Liver (tissue), 9 donors: ENCODE data around the gene ZNF775. TPM values are rescaled to one million over a fixed set of nuclear protein-coding genes. Genes with fewer than 3 reads are reported as not detected.

ENCODE experiments used
- DNase-seq: peaks from one replicate; pipeline ENCODE4 v3.0.0-alpha.2; 2017; ENCODE audit warnings: low spot score
- H3K27ac ChIP-seq, 2 donors: one replicate each; pipeline ENCODE4 v1.7.0; 2013; ENCODE audit warnings: inconsistent platforms in 2 of 2, low read length in 2 of 2, control low read depth in 1 of 2, low read depth in 1 of 2, mild to moderate bottlenecking in 1 of 2
- H3K27me3 ChIP-seq, 4 donors: one replicate each; pipeline versions ENCODE4 v1.6.1 to v1.7.0; 2013; ENCODE audit warnings: low read length in 3 of 4, inconsistent platforms in 1 of 4, mild to moderate bottlenecking in 1 of 4, moderate library complexity in 1 of 4; ENCODE audit not compliant: control insufficient read depth in 4 of 4, insufficient read depth in 4 of 4
- H3K36me3 ChIP-seq, 4 donors: one replicate each; pipeline versions ENCODE4 v1.6.1 to v1.7.0; 2013; ENCODE audit warnings: low read length in 3 of 4, mild to moderate bottlenecking in 3 of 4, low read depth in 1 of 4, moderate library complexity in 1 of 4; ENCODE audit not compliant: control insufficient read depth in 4 of 4, insufficient read depth in 3 of 4
- H3K4me1 ChIP-seq, 4 donors: one replicate each; pipeline versions ENCODE4 v1.6.1 to v1.7.0; 2013; ENCODE audit warnings: low read length in 3 of 4, mild to moderate bottlenecking in 3 of 4, moderate library complexity in 1 of 4; ENCODE audit not compliant: control insufficient read depth in 4 of 4, insufficient read depth in 4 of 4
- H3K4me3 ChIP-seq, 3 donors: one replicate each; pipeline versions ENCODE4 v1.6.1 to v1.7.0; 2013; ENCODE audit warnings: low read length in 3 of 3, control low read depth in 1 of 3, low read depth in 1 of 3, mild to moderate bottlenecking in 1 of 3
- H3K9ac ChIP-seq, 2 donors: one replicate each; pipeline ENCODE4 v1.7.0; 2013; ENCODE audit warnings: low read length in 2 of 2, mild to moderate bottlenecking in 2 of 2, moderate library complexity in 2 of 2, control low read depth in 1 of 2, low read depth in 1 of 2
- H3K9me3 ChIP-seq, 4 donors: one replicate each; pipeline versions ENCODE4 v1.6.1 to v1.7.0; 2013; ENCODE audit warnings: low read length in 3 of 4; ENCODE audit not compliant: control insufficient read depth in 4 of 4
- FOXA2 ChIP-seq: IDR thresholded peaks from 2 replicates; pipeline ENCODE4 v1.6.1; 2016; ENCODE audit warnings: antibody characterized with exemption
- HNF4A ChIP-seq, 2 donors: conservative IDR thresholded peaks; 2 replicates each; pipeline ENCODE4 v1.6.1; 2016; ENCODE audit warnings: antibody characterized with exemption in 2 of 2, mild to moderate bottlenecking in 2 of 2
- HNF4G ChIP-seq: IDR thresholded peaks from 2 replicates; pipeline ENCODE4 v1.6.1; 2016; ENCODE audit warnings: antibody characterized with exemption
- JUND ChIP-seq, 2 donors: IDR thresholded peaks; 2 replicates each; pipeline ENCODE4 v1.6.1; 2016; ENCODE audit warnings: antibody characterized with exemption in 2 of 2
- NR2F2 ChIP-seq: IDR thresholded peaks from 2 replicates; pipeline ENCODE4 v1.6.1; 2016; ENCODE audit warnings: antibody characterized with exemption
- RAD21 ChIP-seq, 2 donors: IDR thresholded peaks; 2 replicates each; pipeline ENCODE4 v1.6.1; 2016; ENCODE audit warnings: antibody characterized with exemption in 2 of 2, mild to moderate bottlenecking in 2 of 2
- RXRA ChIP-seq, 2 donors: IDR thresholded peaks; 2 replicates each; pipeline ENCODE4 v1.6.1; 2017 to 2018; ENCODE audit warnings: antibody characterized with exemption in 2 of 2, mild to moderate bottlenecking in 1 of 2
- SP1 ChIP-seq: IDR thresholded peaks from 2 replicates; pipeline ENCODE4 v1.6.1; 2018; ENCODE audit warnings: antibody characterized with exemption, mild to moderate bottlenecking
- YY1 ChIP-seq: IDR thresholded peaks from 2 replicates; pipeline ENCODE4 v1.6.1; 2016; ENCODE audit warnings: antibody characterized with exemption, mild to moderate bottlenecking
- WGBS: extraction: QIAGEN DNeasy Blood & Tissue Kit; methylation state at CpG from one replicate; pipeline ENCODE4 v1.1.7; 2013; 5-methylcytosine and 5-hydroxymethylcytosine counted together
- polyA plus RNA-seq, 2 donors: library from polyadenylated mRNA; stranded (reverse) in 1 of 2; unstranded in 1 of 2; fragments of 200-250 nt in 1 of 2; fragments of >200 nt in 1 of 2; fragmentation: Nextera tagmentation in 1 of 2; extraction: Ambion mirVana in 1 of 2; gene quantifications; one replicate each; pipeline versions ENCODE4 v1.2.1 to v1.2.3, GENCODE V29; 2013 to 2015
- total RNA-seq, 2 donors: library from RNA; depleted of rRNA; stranded (reverse); fragments of >200 nt; gene quantifications; one replicate each; pipeline ENCODE4 v1.2.3, GENCODE V29; 2014
- TF ChIP-seq, protein P1 (sequence below): IDR thresholded peaks from 2 replicates; pipeline ENCODE4 v1.6.1; 2016; ENCODE audit warnings: antibody characterized with exemption
- TF ChIP-seq, protein P2 (sequence below): fragments of 150-350 bp; IDR thresholded peaks from 2 replicates; pipeline ENCODE4 v1.5.1; 2017; ENCODE audit warnings: improper control_type of control experiment, low read depth, low read length; ENCODE audit not compliant: missing input control
- donor health status: healthy.
- donor health status: healthy.
- donor health status: healthy.
- donor health status: healthy.
- donor health status: healthy.

The ZNF775 gene
- total and polyA plus RNA-seq, 4 donors: 0.08 to 3.1 (median 0.52) TPM

DNA sequence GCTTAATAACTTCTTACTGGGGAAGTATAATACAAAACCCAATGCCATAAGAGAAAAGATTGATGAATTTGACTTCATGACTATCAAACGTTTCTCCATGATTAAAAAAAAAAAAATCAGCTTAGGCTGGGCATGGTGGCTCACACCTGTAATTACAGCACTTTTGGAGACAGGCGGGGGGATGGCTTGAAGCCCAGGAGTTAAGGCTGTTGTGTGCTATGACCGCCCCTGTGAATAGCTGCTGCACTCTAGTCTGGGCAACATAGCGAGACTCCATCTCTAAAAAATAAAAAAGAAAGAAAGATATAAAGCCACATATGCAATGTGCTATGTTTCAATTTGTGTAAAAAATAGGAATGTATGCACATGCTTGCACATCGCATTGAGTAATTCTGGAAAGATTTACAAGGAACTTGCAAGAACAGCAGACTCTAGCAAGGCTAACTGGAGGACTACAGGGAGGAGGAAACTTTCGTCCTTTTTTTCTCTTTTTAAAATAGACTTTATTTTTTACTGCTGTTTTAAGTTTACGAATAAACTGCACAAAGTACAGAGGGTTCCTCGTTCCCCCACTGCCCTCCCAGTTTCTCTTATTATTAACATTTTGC lies 27.4 kb upstream of the ZNF775 start (continued):
- TF ChIP-seq, protein P1, sequence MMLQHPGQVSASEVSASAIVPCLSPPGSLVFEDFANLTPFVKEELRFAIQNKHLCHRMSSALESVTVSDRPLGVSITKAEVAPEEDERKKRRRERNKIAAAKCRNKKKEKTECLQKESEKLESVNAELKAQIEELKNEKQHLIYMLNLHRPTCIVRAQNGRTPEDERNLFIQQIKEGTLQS: no peak
- TF ChIP-seq HNF4G (no peak), RXRA (IDR thresholded peaks at IDR 0.05) (no peak), YY1 (no peak), SP1 (no peak), FOXA2 (no peak), RAD21 (IDR thresholded peaks at IDR 0.05) (no peak)
- TF ChIP-seq, protein P2, sequence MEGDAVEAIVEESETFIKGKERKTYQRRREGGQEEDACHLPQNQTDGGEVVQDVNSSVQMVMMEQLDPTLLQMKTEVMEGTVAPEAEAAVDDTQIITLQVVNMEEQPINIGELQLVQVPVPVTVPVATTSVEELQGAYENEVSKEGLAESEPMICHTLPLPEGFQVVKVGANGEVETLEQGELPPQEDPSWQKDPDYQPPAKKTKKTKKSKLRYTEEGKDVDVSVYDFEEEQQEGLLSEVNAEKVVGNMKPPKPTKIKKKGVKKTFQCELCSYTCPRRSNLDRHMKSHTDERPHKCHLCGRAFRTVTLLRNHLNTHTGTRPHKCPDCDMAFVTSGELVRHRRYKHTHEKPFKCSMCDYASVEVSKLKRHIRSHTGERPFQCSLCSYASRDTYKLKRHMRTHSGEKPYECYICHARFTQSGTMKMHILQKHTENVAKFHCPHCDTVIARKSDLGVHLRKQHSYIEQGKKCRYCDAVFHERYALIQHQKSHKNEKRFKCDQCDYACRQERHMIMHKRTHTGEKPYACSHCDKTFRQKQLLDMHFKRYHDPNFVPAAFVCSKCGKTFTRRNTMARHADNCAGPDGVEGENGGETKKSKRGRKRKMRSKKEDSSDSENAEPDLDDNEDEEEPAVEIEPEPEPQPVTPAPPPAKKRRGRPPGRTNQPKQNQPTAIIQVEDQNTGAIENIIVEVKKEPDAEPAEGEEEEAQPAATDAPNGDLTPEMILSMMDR: no peak

DNA sequence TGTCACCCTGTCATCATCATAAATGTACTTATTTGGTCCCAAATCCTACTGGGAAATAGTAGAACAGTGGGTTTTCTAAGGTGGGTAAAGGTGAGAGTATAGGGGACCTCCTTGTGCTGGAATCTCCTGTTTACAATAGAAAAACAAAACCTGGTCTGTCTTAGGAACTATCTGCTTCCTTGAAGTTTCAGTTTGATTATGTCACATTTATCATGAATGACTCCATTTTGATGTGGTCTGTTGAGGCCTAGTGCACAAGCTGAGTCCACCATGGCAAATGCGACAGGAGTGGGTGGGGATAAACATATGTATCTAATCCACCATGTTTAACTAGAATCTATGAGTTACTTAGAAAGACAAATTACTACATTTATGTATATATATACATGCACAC lies 23.5 kb upstream of the ZNF775 start:
- no peaks in the 10 kb centered on the region for H3K36me3 ChIP-seq
- no peak for TF ChIP-seq JUND (IDR thresholded peaks at IDR 0.05)
- 87% methylated on average over 1 of the region's 1 CpG for WGBS
- peak overlapping the region; percentile 83 for H3K27ac ChIP-seq
- peak overlapping the region; percentile 54 to 64 for H3K9ac ChIP-seq
- H3K27me3 ChIP-seq: no peaks in the 10 kb centered on the region
- H3K9me3 ChIP-seq: no peaks in the 10 kb centered on the region
- DNase-seq: no peak
- no peak overlapping the region for H3K4me3 ChIP-seq
- peaks cover 0 to 29% (median 20%) of the 10 kb centered on the region in 4 donors for H3K4me1 ChIP-seq

DNA sequence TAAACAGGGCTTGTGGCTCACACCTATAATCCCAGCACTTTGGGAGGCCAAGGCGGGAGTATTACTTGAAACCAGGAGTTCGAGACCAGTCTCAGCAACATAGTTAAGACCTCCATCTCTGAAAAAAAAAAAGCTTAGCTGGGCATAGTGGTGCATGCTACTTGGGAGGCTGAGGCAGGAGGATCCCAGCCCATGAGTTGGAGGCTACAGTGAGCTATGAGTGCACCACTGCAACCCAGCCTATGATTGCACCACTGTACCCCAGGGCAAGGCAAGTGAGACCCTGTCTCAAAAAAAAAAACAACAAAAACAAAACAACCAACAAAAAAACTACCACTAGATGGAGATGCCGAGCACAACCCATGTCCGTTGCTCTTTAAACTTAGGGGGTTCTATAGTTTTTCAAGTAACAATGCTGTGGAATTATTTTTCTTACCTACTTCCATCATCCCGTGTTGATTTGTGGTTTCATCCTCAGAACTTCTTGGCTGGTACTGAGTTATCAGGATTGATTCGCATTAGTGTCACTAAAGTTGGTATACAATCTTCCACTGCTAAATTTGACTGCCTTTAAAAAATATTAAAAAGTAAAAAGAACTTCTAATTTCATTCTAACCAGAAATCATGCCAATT lies 22.7 kb upstream of the ZNF775 start:
- WGBS: 31% methylated on average over 6 of the region's 6 CpGs
- H3K4me1 ChIP-seq: peaks cover 0 to 29% (median 20%) of the 10 kb centered on the region in 4 donors
- DNase-seq: no peak
- H3K27ac ChIP-seq: peak overlapping the region; percentile 83
- peak overlapping the region; percentile 6 to 85 for H3K9ac ChIP-seq
- no peak overlapping the region for H3K4me3 ChIP-seq
- H3K9me3 ChIP-seq: no peaks in the 10 kb centered on the region
- TF ChIP-seq, protein P2: peak; percentile 46
- peak; percentile 78 to 85 for TF ChIP-seq RAD21 (IDR thresholded peaks at IDR 0.05)
- no peak for TF ChIP-seq JUND (IDR thresholded peaks at IDR 0.05)
- TF ChIP-seq HNF4A (conservative IDR thresholded peaks at IDR 0.05): peak in 1 of 2 donors; percentile 39
- H3K36me3 ChIP-seq: no peaks in the 10 kb centered on the region
- H3K27me3 ChIP-seq: no peaks in the 10 kb centered on the region

DNA sequence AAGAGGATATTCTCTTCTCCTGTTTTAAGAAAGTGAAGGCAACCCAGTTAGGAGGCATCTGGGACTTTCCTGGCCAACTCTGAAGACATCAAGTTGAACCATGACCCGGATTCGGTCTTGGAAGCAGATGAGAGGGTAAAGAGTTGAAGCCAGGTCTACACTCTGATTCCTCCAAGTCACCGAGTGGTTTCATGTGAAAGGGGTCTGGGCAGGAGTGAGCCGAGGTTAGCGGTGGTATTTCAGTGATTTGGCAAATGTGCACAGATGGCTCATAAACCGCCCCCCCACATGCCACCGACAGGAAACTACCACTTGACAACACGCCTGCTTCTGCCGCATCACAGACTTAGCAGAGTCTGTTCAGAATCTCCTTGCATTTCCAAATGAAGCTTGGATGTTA lies 21.9 kb upstream of the ZNF775 start:
- H3K36me3 ChIP-seq: no peaks in the 10 kb centered on the region
- peaks cover 0 to 29% (median 20%) of the 10 kb centered on the region in 4 donors for H3K4me1 ChIP-seq
- no peak for TF ChIP-seq NR2F2
- TF ChIP-seq, protein P2: no peak
- no peak for TF ChIP-seq HNF4G
- H3K9ac ChIP-seq: no peak overlapping the region
- H3K9me3 ChIP-seq: no peaks in the 10 kb centered on the region
- H3K27ac ChIP-seq: no peak overlapping the region
- 55% methylated on average over 9 of the region's 9 CpGs for WGBS
- DNase-seq: no peak
- no peak overlapping the region for H3K4me3 ChIP-seq
- no peaks in the 10 kb centered on the region for H3K27me3 ChIP-seq
